ENCODE data around the gene RERE.
"Not testable (repeated sequence)": the region's sequence is repeated elsewhere in the genome, so short reads cannot be mapped to it uniquely, and the experiment has no call there.

Gene RERE

DNA sequence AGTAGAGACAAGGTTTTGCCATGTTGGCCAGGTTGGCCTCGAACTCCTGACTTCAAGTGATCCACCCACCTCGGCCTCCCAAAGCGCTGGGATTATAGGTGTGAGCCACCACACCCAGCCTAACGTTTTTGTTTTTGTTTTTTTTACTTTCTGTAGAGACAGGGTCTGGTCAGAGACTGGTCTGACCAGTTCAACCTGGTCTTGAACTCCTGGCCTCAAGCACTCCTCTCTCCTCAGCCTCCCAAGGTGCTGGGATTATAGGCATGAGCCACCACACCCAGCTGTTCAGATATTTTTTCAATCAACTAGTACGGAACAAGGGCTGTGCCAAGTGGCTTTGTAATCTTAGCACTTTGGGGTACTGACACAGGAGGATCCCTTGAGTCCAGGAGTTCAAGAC lies 209.5 kb downstream of the RERE start:
- DNase-seq (ENCODE audit: low read depth, low spot score) = no peak

DNA sequence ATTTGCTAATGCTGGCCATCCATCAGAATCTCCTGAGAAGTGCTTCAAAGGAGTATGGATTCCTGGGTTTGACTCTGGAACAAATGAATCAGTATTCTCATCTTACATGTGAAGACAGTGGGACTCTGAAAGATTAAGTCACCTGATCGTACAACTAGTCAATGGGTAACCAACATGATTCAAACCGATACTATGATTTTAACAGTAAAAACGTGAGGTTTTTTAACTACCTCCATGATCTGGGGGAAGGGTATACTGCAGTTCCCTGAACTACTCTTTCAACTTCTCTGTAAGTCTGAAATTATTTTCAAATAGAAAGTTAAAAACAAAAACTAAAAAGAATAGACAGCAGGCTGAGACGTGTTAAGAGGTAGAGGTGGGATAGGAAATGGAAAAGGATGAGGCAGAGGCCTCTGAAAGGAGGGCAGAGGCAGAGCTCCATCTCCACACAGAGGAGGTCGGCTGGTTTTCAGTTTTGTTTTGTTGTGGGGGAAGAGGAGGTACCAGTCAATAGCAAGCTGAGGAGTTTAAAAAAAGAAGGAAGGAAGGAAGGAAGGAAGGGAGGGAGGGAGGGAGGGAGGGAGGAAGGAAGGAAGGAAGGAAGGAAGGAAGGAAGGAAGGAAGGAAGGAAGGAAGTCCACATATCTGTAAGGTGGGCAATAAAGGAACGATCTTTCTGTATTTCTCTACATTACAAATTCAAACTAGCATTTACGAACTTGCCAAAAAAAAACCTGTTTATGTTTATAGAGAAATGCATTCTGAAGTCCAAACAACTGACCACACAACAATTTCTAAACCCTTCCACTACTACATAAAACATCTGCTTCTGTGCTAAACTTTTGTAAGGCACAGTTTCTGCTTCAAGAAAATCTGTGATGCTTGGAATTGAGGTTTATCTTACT lies 213.1 kb downstream of the RERE start:
- DNase-seq (ENCODE audit: low read depth, low spot score) = no peak

GRCh38 chr1:8603220-8603616 lies 214.2 kb downstream of the RERE start:
- no peak for DNase-seq (ENCODE audit: low read depth, low spot score)

- DNase-seq (ENCODE audit: low read depth, low spot score) = no peak
Observed at GRCh38 chr1:8602471-8603219, 214.8 kb downstream of the RERE start.

GRCh38 chr1:8600336-8600735 lies 217.1 kb downstream of the RERE start:
- no peak for DNase-seq (ENCODE audit: low read depth, low spot score)

- DNase-seq (ENCODE audit: low read depth, low spot score) = no peak
Observed at GRCh38 chr1:8599646-8600212, 217.7 kb downstream of the RERE start.

DNA sequence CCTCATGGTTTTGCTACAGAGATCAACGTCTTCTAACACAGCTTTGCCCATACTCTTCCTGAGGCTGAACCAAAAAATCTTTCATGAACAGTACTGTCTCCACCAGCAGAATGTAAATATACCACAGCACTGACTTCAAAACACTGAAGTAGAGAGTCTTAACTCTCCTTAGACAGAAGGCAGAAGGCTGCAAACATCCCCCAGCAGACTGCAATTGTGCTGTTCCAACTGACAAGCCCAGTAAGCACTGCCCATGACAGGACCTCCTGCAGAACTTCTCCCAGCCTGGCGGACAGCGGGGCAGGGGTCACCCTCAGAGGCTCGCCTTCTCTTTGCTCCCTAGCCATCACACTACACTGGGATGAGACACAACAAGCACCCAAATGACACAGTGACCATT lies 218.7 kb downstream of the RERE start:
- no peak for DNase-seq (ENCODE audit: low read depth, low spot score)

DNA sequence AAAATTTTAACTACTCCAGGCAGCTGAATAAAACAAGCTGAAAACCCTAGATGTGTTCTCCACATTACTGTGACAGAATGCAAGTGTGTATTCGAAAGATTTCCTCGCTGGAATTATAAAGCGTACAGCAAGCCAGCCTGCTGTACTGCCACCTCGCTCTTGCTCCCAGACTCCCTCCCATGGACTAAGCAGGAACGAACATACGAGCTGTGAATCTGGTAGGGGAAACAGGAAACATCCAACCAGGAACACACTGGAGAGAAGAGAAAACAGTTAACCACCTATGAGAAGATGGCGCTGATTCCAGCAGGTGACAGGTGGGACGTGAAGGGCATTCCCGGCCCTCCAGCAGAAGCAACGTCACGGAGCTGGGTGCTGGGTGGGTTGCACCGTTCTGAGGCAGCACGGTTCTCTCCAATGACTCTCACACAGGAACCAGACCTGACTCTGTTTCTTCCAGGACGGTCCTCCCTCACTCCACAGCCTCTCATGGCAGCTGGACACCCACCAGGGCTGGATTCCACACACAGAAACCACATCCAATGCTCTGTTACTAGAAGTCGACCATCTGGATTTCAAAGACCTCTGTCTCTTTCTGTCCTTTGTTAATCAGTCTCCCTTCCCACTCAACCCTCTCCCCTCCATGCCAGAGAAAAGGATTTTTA lies 219.2 kb downstream of the RERE start:
- DNase-seq (ENCODE audit: low read depth, low spot score) = no peak

DNA sequence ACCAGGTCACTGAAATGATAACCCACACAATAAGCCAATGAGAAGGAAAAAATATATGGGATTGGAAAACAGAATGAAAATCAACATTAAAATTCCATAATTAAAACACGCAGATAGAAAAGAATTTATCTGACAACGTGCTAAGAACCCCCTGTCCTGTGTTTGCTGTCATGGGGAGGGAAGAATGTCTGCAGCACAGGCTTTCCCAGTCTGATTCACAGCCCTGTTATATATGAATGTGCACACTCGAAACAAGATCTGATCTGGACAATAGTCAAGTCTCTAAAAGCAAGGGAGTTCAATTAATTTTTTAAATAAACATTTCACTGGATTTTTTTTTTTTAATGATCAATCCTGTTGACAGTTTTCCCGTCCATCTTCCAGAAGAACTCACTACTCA lies 220.0 kb downstream of the RERE start:
- no peak for DNase-seq (ENCODE audit: low read depth, low spot score)

DNA sequence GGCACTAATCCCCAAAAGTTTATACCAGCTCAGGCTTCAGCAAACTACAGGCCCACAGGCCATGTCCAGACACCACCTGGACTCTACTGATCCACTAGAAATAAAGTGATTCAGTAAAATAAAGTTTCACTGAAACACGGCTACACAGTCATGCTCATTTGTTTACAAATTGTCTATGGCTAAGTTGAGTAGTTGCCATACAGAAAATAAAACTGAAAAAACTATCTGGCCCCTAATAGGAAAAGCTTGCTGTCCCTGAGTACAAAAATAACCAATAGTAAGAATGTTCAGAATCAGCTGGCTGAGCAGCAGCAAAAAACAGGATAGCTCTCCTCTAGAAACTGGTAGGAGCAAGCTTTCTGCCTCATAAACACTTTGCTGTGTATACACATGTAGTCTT lies 221.5 kb downstream of the RERE start:
- DNase-seq (ENCODE audit: low read depth, low spot score) = no peak

GRCh38 chr1:8595332-8595731 lies 222.1 kb downstream of the RERE start:
- DNase-seq (ENCODE audit: low read depth, low spot score) = no peak

DNA sequence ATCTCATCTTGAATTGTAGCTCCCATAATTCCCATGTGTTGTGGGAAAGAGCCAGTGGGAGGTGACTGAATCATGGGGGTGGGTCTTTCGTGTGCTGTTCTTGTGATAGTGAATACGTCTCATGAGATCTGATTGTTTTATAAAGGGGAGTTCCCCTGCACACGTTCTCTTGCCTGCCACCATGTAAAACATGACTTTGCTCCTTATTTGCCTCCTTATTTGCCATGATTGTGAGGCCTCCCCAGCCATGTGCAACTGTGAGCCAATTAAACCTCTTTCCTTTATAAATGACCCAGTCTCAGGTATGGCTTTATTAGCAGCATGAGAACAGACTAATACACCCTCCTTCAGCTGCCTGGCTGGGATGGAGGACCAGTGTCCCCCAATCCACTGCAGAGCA lies 224.1 kb downstream of the RERE start:
- DNase-seq (ENCODE audit: low read depth, low spot score) = not testable (repeated sequence)

- DNase-seq (ENCODE audit: low read depth, low spot score) = no peak
Observed at GRCh38 chr1:8591569-8591968, 225.9 kb downstream of the RERE start.

- DNase-seq (ENCODE audit: low read depth, low spot score) = no peak
Observed at GRCh38 chr1:8590721-8591351, 226.6 kb downstream of the RERE start.

- DNase-seq (ENCODE audit: low read depth, low spot score) = no peak
Observed at GRCh38 chr1:8589571-8589970, 227.9 kb downstream of the RERE start.

- no peak for DNase-seq (ENCODE audit: low read depth, low spot score)
Observed at GRCh38 chr1:8587784-8588183, 229.7 kb downstream of the RERE start.

GRCh38 chr1:8586438-8586837 lies 231.0 kb downstream of the RERE start:
- no peak for DNase-seq (ENCODE audit: low read depth, low spot score)

- DNase-seq (ENCODE audit: low read depth, low spot score) = no peak
Observed at GRCh38 chr1:8584316-8584715, 233.1 kb downstream of the RERE start.

DNA sequence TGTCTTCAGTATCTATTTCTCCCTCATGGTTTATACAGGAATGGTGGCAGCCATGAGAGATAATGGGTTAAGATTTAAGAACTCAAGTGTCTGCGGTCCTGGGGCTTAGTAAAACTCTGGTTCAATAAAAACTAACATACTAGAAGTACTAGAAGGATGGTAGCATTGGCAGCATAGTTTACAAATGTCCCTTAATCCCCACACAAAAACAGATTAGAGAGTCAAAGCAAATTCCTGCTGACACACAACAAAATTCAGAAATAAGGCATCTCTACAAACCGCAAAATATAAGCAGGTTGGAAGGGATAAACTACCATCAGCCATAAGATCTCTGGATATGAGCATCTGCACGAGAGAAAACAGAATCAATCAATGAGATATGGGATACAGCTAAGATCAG lies 234.4 kb downstream of the RERE start:
- no peak for DNase-seq (ENCODE audit: low read depth, low spot score)

DNA sequence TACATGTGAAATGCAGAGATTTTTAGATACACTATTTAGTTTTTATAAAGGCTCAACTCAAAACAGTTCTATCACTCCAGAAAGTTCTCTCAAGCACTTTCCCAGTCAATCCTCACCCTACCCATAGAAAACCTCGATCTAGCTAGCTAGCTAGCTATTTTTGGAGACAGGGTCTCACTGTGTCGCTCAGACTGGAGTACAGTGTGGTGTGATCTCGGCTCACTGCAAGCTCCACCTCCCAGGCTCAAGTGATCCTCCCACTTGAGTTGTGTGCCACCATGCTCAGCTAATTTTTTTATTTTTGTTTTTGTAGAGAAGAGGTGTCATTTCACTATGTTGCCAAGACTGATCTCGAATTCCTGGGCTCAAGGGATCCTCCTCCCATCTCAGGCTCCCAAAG lies 236.9 kb downstream of the RERE start:
- no peak for DNase-seq (ENCODE audit: low read depth, low spot score)

- DNase-seq (ENCODE audit: low read depth, low spot score) = no peak
Observed at GRCh38 chr1:8578936-8579335, 238.5 kb downstream of the RERE start.

Data from iPS DF 19.7 (cell line).